IMR-90 (cell line): ENCODE results near the gene ITIH2. TPM values are rescaled to one million over a fixed set of nuclear protein-coding genes. Genes with fewer than 3 reads are reported as not detected.
"Not testable (repeated sequence)": the region's sequence is repeated elsewhere in the genome, so short reads cannot be mapped to it uniquely, and the experiment has no call there.

Experiments used
- ATAC-seq: fragments of 200-7000 bp; cut with Tn5 transposase; 2 replicates; pipeline ENCODE4 v1.9.1; 2020; ENCODE audit warnings: low read depth, mild to moderate bottlenecking, moderate library complexity
- BruUV-seq: library from RNA; stranded (reverse); fragments of 400-500 nt; replicated peaks from 2 replicates; lab custom pipeline; 2021; lab: Mats Ljungman, UMichigan
- CTCF ChIA-PET: fragments of 300-600 bp; formaldehyde crosslinking; extraction: SDS; loops from one replicate; lab custom pipeline; 2021; ENCODE audit warnings: antibody characterized with exemption; lab: Yijun Ruan, JAX
- POLR2A ChIA-PET: fragments of 300-600 bp; sonication (Branson Sonifier 250); formaldehyde crosslinking; loops from one replicate; lab custom pipeline; 2022; ENCODE audit warnings: antibody characterized with exemption; ENCODE audit not compliant: unreplicated experiment; lab: Charles Lee
- DNase-seq: peaks from one replicate; pipeline ENCODE4 v3.0.0; 2013
- H2AFZ ChIP-seq: replicated peaks from 2 replicates; pipeline ENCODE3; 2013; ENCODE audit warnings: low read length, mild to moderate bottlenecking; ENCODE audit not compliant: poor library complexity
- H2AK5ac ChIP-seq: 2 replicates; pipeline ENCODE4 v1.6.1; 2013; ENCODE audit warnings: low read depth, low read length, inconsistent platforms
- H2AK9ac ChIP-seq: replicated peaks from 2 replicates; pipeline ENCODE3; 2013; ENCODE audit warnings: mild to moderate bottlenecking, low read depth, low read length, moderate library complexity; ENCODE audit not compliant: poor library complexity
- H2BK120ac ChIP-seq: 2 replicates; pipeline ENCODE4 v1.6.1; 2013; ENCODE audit warnings: low read depth, low read length, inconsistent platforms
- H2BK15ac ChIP-seq: 3 replicates; pipeline ENCODE4 v1.6.1; 2013; ENCODE audit warnings: low read depth, low read length, inconsistent platforms
- H2BK20ac ChIP-seq: 2 replicates; pipeline ENCODE4 v1.6.1; 2013; ENCODE audit warnings: low read depth, mild to moderate bottlenecking, inconsistent platforms, low read length, moderate library complexity
- H2BK5ac ChIP-seq: 2 replicates; pipeline ENCODE4 v1.6.1; 2013; ENCODE audit warnings: mild to moderate bottlenecking, low read depth, low read length, inconsistent platforms; ENCODE audit not compliant: poor library complexity, severe bottlenecking
- H3K14ac ChIP-seq: replicated peaks from 2 replicates; pipeline ENCODE4 v1.6.1; 2013; ENCODE audit warnings: low read depth, low read length, inconsistent platforms
- H3K18ac ChIP-seq: 2 replicates; pipeline ENCODE4 v1.6.1; 2013; ENCODE audit warnings: low read depth, low read length, control low read depth
- H3K23ac ChIP-seq: 2 replicates; pipeline ENCODE4 v1.6.1; 2013; ENCODE audit warnings: low read depth, low read length, inconsistent platforms
- H3K27ac ChIP-seq: 2 replicates; pipeline ENCODE4 v1.5.1; 2013; ENCODE audit warnings: mild to moderate bottlenecking, control low read depth, low read length; ENCODE audit not compliant: insufficient read depth
- H3K27me3 ChIP-seq: 2 replicates; pipeline ENCODE4 v1.6.1; 2013; ENCODE audit warnings: low read length; ENCODE audit not compliant: control insufficient read depth, insufficient read depth
- H3K36me3 ChIP-seq: 2 replicates; pipeline ENCODE4 v1.6.1; 2013; ENCODE audit warnings: low read length, mixed read lengths; ENCODE audit not compliant: control insufficient read depth, insufficient read depth
- H3K4ac ChIP-seq: 2 replicates; pipeline ENCODE4 v1.6.1; 2013; ENCODE audit warnings: low read depth, low read length, inconsistent platforms
- H3K4me1 ChIP-seq: 2 replicates; pipeline ENCODE4 v1.6.1; 2013; ENCODE audit warnings: low read length, mixed read lengths; ENCODE audit not compliant: control insufficient read depth, insufficient read depth
- H3K4me2 ChIP-seq: 2 replicates; pipeline ENCODE4 v1.6.1; 2013; ENCODE audit warnings: low read depth, mild to moderate bottlenecking, control low read depth, low read length, moderate library complexity
- H3K4me3 ChIP-seq: 2 replicates; pipeline ENCODE4 v1.5.1; 2013; ENCODE audit warnings: low read depth, mild to moderate bottlenecking, control low read depth, low read length, moderate library complexity; ENCODE audit not compliant: insufficient read depth
- H3K56ac ChIP-seq: 2 replicates; pipeline ENCODE4 v1.6.1; 2013; ENCODE audit warnings: low read length, inconsistent platforms; ENCODE audit not compliant: insufficient read depth; ENCODE audit errors: extremely low read depth
- H3K79me1 ChIP-seq, 2 experiments: 2 replicates each; pipeline ENCODE4 v1.6.1; 2013; ENCODE audit warnings: low read length in 2 of 2, inconsistent platforms in 1 of 2, low read depth in 1 of 2
- H3K9ac ChIP-seq: 2 replicates; pipeline ENCODE4 v1.6.1; 2013; ENCODE audit warnings: low read depth, low read length, control low read depth
- H3K9me1 ChIP-seq: 2 replicates; pipeline ENCODE4 v1.6.1; 2013; ENCODE audit warnings: low read length, inconsistent platforms; ENCODE audit not compliant: insufficient read depth
- H3K9me3 ChIP-seq: 2 replicates; pipeline ENCODE4 v1.6.1; 2013; ENCODE audit warnings: low read length; ENCODE audit not compliant: control insufficient read depth, insufficient read depth
- H4K20me1 ChIP-seq: 2 replicates; pipeline ENCODE4 v1.6.1; 2013; ENCODE audit warnings: low read length, inconsistent platforms; ENCODE audit not compliant: insufficient read depth
- H4K5ac ChIP-seq: 2 replicates; pipeline ENCODE4 v1.6.1; 2013; ENCODE audit warnings: mild to moderate bottlenecking, low read depth, low read length, control low read depth
- H4K8ac ChIP-seq, 2 experiments: 2 replicates each; pipeline ENCODE4 v1.6.1; 2013; ENCODE audit warnings: low read depth in 2 of 2, low read length in 2 of 2, control low read depth in 1 of 2, inconsistent platforms in 1 of 2
- H4K91ac ChIP-seq: 2 replicates; pipeline ENCODE4 v1.6.1; 2013; ENCODE audit warnings: low read depth, low read length, inconsistent platforms; ENCODE audit not compliant: insufficient read depth
- WGBS, 2 experiments: methylation state at CpG; one replicate each; pipeline versions ENCODE4 v1.1.5 to v1.1.7; 2013; ENCODE audit warnings: missing lambda C conversion rate in 2 of 2; ENCODE audit not compliant: insufficient read length in 1 of 2; ENCODE audit errors: extremely low coverage in 2 of 2; 5-methylcytosine and 5-hydroxymethylcytosine counted together
- dilution Hi-C: fragments of 300-500 bp; cut with HindIII; formaldehyde crosslinking; loops from one replicate; pipeline ENCODE4 v1.14.3; 2018; ENCODE audit warnings: low sequenced_read_pairs; ENCODE audit not compliant: unreplicated experiment
- in situ Hi-C: fragments of 300-500 bp; cut with MboI; formaldehyde crosslinking; loops from 3 replicates; pipeline ENCODE4 v1.14.3; 2019; ENCODE audit warnings: low sequenced_read_pairs, inconsistent platforms, mixed read lengths
- intact Hi-C: fragments of 100-400 bp; cut with micrococcal nuclease; formaldehyde crosslinking; loops from 2 replicates; pipeline ENCODE4 v1.10.0; 2022
- polyA plus RNA-seq, 3 experiments: library from polyadenylated mRNA; depleted of rRNA; stranded (reverse); fragments of >200 nt; gene quantifications; 2 replicates each; pipeline ENCODE4 v1.2.3, GENCODE V29; 2012; ENCODE audit warnings: low replicate concordance in 1 of 3
- total RNA-seq: library from RNA; depleted of rRNA; stranded (reverse); fragments of >200 nt; gene quantifications from 2 replicates; pipeline ENCODE4 v1.2.3, GENCODE V29; 2012

The ITIH2 gene
- total and polyA plus RNA-seq, 2 of the 4 experiments (the other 2 are of a cell fraction) = not detected

GRCh38 chr10:7690885-7691597 lies 12.1 kb upstream of the ITIH2 start:
- H3K18ac ChIP-seq, H3K79me1 ChIP-seq, H4K91ac ChIP-seq, H4K5ac ChIP-seq, H2AK5ac ChIP-seq, H3K27me3 ChIP-seq, H2BK15ac ChIP-seq, H3K9me1 ChIP-seq, H3K4me3 ChIP-seq, BruUV-seq, H4K20me1 ChIP-seq, H3K56ac ChIP-seq, CTCF ChIA-PET, H3K36me3 ChIP-seq, ATAC-seq, H3K4me1 ChIP-seq, H3K14ac ChIP-seq, H3K4me2 ChIP-seq, H2AFZ ChIP-seq, H2BK5ac ChIP-seq, POLR2A ChIA-PET, dilution Hi-C loops, in situ Hi-C loops, H3K23ac ChIP-seq, intact Hi-C loops, H2AK9ac ChIP-seq, H3K9me3 ChIP-seq, H3K27ac ChIP-seq, H2BK20ac ChIP-seq, H2BK120ac ChIP-seq, DNase-seq, H3K4ac ChIP-seq, H4K8ac ChIP-seq, H3K9ac ChIP-seq: not testable (repeated sequence)
- WGBS, 2 experiments = no CpG with 5 or more reads among the region's 3 CpGs

- H3K56ac ChIP-seq, H4K91ac ChIP-seq, H4K8ac ChIP-seq, H3K79me1 ChIP-seq, H2BK120ac ChIP-seq, H3K23ac ChIP-seq, H3K27ac ChIP-seq, H3K4me1 ChIP-seq, in situ Hi-C loops, H2AK9ac ChIP-seq, H2AK5ac ChIP-seq, H3K14ac ChIP-seq, ATAC-seq, BruUV-seq, H3K27me3 ChIP-seq, intact Hi-C loops, H3K4ac ChIP-seq, DNase-seq, CTCF ChIA-PET, H2BK15ac ChIP-seq, H3K9me3 ChIP-seq, H3K9ac ChIP-seq, H2BK20ac ChIP-seq, H2BK5ac ChIP-seq, dilution Hi-C loops, H3K4me3 ChIP-seq, H3K18ac ChIP-seq, H4K20me1 ChIP-seq, H3K4me2 ChIP-seq, POLR2A ChIA-PET, H4K5ac ChIP-seq, H3K36me3 ChIP-seq, H3K9me1 ChIP-seq, H2AFZ ChIP-seq: not testable (repeated sequence)
These were observed 10.7 kb upstream of the ITIH2 start for GRCh38 chr10:7692368-7692767.
